DMS153 treated with DMSO at 0.1 percent for 48 hours (cell line): ENCODE data around the gene GNB5.
"Not testable (repeated sequence)": the region's sequence is repeated elsewhere in the genome, so short reads cannot be mapped to it uniquely, and the experiment has no call there.

Experiments
- DNase-seq: peaks from one replicate; lab custom pipeline; 2025; ENCODE audit not compliant: unreplicated experiment; lab: John Stamatoyannopoulos, UW

Gene GNB5

GRCh38 chr15:52191207-52191606, at the start of gene GNB5:
TSS of gene GNB5 (minus strand) at chr15:52191392. CDS start at chr15:52184676, 6,716 bp downstream.
- no peak for DNase-seq

DNA sequence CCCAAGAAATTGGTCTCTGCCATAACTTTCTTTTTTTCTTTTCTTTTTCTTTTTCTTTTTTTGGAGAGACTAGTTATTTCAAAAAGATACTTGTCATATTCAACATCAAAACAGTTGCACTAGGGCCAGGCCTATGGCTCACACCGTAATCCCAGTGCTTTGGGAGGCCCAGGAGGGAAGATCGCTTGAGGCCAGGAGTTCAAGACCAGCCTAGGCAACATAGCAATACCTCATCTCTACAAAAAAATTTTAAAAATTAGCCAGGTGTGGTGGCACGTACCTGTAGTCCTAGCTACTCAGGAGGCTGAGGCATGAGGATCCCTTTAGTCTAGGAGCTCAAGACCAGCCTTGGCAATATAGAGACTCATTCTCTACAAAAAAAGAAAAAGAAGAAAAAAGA, 49.0 kb upstream of the GNB5 start:
- no peak for DNase-seq

- DNase-seq, result not testable (repeated sequence)
Measured at GRCh38 chr15:52238989-52239525, 47.9 kb upstream of the GNB5 start.

DNA sequence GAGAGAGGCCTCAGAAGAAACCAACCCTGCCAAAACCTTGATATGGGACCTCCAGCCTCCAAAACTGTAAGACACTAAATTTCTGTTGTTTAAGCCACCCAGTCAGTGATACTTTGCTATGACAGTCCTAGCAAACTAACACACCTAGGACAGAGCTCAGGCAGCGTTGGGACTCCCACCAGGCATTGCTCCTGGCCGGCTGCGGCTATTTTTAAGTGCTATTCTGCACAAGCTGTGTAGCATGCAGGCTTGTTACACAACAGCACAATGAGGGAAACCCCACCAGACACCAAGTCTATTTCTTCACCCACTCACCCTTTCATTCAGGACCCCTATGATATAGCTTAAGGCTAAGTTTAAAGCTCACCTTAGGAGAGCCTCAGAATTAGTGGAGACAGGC, 47.0 kb upstream of the GNB5 start:
- no peak for DNase-seq

- DNase-seq, result no peak
Measured at GRCh38 chr15:52236013-52236412, 44.8 kb upstream of the GNB5 start.

GRCh38 chr15:52234596-52235541, 43.7 kb upstream of the GNB5 start:
- no peak for DNase-seq

DNA sequence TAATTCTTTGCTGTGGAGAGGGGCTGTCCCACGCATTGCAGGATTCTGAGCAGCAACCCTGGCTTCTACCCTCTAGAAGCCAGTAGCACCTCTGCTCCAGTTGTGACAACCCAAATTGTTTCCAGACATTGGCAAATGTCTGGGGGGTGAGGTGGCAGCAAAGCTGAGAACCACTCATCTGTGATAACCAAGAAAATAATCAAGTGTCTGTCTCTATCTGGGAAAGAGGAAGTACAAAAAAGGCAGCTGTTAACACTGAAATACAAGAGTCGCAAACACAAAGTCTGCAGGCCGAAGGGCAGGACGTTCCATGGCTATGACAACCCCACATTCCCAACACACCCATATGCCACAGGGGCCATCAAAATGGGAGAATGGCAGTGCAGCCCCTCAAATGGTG, 42.2 kb upstream of the GNB5 start:
- no peak for DNase-seq

DNA sequence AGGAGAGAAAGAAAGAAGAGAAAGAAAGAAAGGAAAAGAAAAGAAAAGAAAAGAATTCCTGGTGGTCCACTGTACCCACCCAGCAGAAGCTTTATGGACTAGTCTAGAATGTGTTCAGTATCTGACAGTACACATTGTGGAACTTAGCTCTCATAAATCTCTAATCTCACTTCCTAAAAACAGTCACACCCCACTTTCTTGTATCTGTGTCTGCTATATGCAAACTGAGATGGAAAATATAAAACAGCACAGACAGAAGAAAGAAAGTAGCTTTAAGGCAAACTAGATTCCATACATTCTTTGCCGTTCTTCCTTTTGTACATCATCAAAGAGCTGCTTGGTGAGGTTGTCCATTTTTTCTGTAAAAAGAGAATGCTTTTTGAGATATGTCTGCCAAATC, 41.1 kb upstream of the GNB5 start:
- no peak for DNase-seq

DNA sequence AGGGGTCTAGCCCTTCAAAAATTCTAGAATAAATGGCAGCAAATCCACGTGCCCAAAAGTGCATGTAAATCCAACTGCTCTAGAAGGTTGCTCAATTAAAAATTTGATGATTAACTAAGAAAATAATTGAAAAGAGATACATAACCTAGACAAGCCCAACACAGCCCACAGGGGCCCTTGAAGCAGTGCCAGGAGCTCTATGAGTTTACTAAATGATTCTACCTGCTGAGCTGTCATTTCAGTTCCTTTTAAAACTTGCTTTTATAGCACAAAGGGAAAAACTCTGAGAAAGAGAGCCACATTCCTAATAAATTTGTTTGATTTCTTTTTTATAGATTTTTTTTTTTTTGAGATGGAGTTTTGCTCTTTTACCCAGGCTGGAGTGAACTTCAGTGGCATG, 38.9 kb upstream of the GNB5 start:
- no peak for DNase-seq

GRCh38 chr15:52228921-52229320, 37.7 kb upstream of the GNB5 start:
- DNase-seq, result no peak

DNA sequence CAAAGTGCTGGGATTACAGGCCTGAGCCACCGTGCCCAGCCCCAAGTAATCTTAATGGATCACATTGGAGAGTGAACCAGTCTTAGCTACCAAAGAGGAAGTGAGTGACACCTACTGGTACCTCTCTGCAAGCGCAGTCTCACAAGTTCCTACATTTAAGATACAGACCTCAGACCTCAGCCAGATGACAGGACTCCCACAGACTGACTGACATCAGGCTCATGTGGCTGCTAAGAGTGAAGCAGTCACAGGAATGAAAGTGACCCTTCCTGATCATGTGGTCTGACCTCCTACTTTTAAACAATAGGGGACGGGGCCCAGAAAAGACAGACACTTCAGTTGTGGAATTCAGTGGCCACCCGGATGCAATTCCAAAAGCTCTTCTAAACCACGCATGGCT, 36.3 kb upstream of the GNB5 start:
- no peak for DNase-seq

DNA sequence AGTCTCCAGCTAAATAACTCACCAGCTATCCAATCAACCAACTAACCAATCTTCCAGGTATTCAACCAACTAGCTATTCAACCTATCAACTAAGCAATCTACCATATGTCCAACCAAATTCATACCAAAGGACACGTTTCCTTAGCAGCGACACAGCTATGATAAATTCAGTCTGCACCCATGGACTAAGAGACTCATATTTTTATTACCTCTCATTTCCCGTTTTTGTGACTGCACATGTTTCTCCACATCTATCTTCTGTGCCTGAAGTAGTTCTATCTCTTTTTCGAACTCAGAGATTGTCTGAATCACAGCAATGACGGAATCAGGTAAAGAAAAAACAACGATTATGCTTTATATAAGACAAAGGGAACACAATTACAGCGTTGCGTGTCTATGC, 34.0 kb upstream of the GNB5 start:
- no peak for DNase-seq

DNA sequence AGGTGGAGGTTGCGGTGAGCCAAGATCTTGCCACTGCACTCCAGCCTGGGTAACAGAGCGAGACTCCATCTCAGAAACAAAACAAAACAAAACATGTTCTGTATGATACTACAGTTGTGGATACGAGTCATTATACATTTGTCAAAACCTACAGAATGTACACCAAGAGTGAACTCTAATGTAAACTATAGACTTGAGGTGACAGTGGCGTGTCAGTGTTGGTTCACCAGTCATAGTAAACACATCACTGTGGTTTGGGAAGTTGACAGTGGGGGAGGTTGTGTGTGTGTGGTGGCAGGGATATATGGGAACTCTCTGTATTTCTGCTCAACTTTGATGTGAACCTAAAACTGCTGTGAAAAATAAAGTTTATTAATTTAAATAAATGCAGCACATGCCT, 33.0 kb upstream of the GNB5 start:
- no peak for DNase-seq

DNA sequence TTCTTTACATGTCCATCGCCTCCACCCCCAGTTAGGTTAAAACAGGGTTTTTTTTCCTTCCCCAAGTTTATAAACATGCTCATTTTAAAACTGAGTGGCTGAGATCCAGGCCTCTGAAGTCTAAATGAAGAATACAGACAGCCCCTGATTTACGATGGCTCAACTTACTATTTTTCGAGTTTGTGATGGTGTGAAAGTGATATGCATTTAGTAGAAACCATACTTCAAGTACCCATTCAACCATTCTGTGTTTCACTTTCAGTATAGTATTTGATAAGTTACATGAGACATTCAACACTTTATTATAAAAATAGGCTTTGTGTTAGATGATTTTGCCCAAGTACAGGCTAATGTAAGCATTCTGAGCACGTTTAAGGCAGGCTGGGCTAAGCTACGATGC, 30.5 kb upstream of the GNB5 start:
- no peak for DNase-seq

DNA sequence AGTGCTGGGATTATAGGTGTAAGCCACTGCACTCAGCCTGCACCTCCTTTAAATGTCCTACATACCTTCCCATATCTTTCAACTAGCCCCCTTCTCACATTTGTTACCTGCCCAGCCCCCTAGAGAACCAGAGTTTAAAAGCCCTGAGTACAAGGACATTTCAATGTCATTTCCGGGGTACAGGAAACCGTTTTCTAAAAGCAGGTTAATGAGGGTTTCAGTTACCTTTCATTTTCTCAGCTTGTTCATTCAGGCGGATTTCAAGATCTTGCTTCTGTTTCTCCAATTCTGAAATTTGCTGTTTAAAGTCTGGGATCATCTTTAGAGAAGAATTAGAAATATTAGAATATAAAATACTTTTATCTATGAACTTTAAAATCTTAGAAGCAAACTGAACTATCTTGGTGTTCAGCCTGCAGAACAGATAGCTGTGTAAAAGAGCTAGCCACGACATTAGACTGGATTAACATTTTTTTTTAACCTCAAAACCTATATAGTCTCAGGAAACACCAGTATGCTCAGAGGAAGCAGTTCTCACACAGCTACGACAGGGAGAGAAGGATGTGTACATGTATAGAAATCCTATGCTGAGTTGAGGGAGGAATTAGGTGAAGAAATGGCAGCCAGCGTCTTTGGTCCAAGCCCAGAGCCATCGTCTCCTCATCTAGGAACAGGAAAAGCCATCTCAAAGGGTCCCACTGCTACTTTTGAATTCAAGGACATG, 29.9 kb upstream of the GNB5 start:
- no peak for DNase-seq

DNA sequence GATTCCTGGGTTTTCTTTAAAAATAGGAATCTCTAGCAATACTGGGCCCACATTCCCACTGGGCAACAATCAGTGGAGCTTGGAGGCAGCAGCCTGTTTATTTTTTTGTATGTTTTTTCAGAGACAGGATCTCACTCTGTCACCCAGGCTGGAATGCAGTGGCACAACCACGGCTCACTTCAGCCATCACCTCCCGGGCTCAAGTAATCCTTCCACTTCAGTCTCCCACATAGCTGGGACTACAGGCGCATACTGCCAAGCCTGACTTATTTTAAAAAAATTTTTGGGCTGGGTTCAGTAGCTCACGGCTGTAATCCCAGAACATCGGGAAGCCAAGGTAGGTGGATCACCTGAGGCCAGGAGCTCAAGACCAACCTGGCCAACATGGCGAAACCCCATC, 29.1 kb upstream of the GNB5 start:
- DNase-seq, result no peak

DNA sequence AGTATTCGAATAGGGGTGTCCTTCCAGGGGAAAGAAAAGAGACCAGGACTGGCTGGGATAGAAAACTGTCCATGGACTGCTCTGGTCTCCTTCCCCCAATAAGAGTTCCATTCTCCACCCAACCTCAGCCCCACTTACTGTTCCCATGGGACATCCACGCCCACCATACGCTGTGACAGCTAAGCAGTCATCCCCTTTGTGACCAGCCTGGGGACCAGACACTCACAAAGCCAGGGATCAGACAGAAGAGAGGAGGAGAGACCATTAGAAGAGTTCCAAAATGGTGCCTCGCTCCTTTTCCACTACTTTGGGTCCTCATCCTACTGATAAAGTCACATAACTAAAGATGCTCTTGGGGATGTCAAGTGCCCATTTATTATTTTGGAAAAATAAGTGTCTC, 27.6 kb upstream of the GNB5 start:
- DNase-seq, result no peak

DNA sequence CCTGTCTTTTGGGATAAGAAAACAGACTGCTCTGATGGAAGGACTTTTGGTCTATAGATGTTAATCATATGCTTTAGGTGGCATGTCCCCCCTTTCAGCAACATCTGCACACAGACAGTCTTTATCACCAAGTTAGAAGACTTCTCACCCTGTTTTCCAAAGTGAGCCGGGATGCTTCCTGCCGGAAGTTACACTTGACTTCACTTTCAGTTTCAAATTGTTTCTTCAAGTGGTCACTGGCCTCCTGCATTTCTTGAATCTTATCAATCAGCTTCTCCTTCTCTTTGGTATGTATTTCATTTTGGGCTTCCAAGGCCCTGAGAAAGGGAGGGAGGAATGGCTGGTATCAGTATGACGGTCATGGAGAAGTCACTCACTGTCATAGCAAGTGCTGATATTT, 27.2 kb upstream of the GNB5 start:
- no peak for DNase-seq

DNA sequence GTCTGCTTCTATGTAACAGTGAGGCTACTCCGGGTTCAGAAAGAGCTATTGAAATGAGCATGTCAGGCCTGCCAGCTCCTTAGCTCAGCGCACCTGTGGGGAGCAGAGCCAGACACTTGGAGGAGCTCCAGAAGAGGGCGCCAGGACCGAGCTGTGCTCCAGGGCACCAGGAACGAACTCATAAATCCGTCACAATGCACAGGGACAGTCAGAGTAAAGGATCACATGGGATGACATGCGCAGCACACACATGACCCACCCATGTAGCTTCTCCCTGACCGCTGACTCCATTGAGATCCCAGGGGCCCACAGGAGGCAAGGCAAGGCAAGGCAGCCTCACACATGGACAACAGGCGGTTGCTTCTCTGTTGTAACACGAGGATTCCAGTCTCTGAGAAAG, 26.0 kb upstream of the GNB5 start:
- no peak for DNase-seq

DNA sequence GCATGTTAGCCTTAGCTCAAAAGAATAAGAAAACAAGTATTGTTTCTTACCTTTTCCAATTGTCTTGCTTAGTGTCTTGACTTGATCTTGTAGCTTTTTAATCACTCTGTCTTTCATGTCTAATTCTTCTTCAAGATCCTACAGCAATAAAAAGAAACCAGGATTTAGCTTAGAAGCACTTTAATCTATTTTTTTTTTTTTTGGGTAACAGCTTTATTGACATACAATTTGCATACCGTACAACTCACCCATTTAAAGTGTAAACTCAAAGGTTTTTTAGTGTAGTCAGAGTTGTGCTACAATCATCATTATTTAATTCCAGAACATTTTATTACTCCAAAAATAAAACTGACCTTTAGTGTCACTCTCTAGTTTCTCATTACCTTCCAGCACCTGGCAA, 23.4 kb upstream of the GNB5 start:
- no peak for DNase-seq

DNA sequence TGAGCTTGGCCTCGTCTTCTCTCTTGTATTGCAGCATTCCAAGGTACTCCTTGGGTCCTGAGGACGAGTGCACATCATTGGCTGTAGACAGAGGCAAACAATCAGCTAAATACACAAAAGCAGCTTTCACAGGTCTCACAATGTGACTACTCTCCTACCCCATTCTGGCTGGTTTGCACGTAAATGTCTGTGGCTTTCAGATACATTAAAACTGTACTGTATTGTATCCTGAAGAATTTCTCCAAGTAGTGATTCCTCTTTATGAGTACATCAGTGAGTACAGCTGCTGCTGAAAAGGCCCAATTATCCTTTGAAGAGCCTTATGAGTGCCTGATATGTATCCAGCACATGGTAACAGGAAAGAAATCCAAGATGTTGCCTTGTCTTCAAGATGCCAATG, 22.0 kb upstream of the GNB5 start:
- DNase-seq, result no peak

DNA sequence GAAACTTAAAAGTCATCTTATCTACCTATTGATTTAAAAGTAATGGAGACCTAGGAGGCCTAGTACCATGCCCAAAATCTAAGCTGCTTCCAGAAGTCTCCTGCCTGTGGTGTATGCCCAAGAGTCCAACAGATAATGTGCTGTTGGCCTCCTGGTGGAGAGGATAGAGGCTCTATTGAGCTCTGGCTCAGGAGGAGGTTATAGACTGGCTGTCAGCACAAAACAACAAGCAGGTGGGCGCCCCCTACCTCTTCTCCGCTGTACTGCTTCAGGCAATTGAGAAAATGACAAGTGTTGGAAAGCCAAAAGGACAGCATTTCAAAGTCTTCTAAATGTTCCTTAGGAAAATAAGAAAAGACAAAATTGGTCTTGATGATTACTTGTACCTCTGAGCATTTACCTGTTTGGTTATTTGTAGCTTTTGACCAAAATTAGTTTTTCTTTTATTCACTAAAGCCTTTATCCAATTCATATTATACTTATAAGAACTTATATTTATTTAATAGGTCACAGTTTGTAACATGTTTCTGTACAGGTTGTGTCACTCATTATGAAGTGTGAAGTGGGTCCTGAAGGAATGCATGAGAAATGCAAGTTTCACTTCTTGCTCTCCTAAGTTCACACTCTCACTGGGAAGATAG, 17.2 kb upstream of the GNB5 start:
- no peak for DNase-seq
